GM13976 (cell line): ENCODE measurements around the gene FANCB.

ENCODE experiments used
- DNase-seq: peaks from one replicate; pipeline ENCODE4 v3.0.0; 2012; ENCODE audit warnings: low spot score
- in situ Hi-C: fragments of 300-500 bp; cut with MboI; formaldehyde crosslinking; loops from one replicate; pipeline ENCODE4 v1.12.0; 2022; ENCODE audit warnings: low sequenced_read_pairs, mixed read lengths, inconsistent platforms; ENCODE audit not compliant: unreplicated experiment
- TF ChIP-seq, protein P1 (sequence below): IDR thresholded peaks from 2 replicates; pipeline ENCODE4 v1.5.1; 2012; ENCODE audit warnings: borderline replicate concordance, mild to moderate bottlenecking; ENCODE audit not compliant: insufficient read depth; ENCODE audit errors: extremely low read depth, missing control alignments, control extremely low read depth

Gene FANCB

DNA sequence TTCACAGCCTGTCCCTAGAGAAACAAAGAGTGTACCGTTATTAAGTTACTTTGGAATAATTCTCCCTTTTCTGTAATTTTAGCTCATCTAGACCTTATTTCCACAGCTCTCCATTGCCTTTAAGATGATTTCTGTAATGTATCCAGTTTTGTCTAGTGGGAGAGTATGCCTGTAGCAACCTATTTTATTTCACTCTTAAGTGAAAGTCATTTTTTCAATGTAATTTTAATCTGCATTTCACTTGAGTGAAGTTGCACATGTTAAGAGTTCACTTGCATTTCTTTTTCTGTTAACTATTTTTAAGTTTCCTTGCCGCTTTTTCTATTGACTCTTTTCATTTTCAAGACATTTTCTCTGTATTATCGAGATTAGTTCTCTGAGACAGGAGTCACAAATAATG is 46.5 kb downstream of the FANCB start:
- in situ Hi-C loops = no loop called here
- TF ChIP-seq, protein P1, sequence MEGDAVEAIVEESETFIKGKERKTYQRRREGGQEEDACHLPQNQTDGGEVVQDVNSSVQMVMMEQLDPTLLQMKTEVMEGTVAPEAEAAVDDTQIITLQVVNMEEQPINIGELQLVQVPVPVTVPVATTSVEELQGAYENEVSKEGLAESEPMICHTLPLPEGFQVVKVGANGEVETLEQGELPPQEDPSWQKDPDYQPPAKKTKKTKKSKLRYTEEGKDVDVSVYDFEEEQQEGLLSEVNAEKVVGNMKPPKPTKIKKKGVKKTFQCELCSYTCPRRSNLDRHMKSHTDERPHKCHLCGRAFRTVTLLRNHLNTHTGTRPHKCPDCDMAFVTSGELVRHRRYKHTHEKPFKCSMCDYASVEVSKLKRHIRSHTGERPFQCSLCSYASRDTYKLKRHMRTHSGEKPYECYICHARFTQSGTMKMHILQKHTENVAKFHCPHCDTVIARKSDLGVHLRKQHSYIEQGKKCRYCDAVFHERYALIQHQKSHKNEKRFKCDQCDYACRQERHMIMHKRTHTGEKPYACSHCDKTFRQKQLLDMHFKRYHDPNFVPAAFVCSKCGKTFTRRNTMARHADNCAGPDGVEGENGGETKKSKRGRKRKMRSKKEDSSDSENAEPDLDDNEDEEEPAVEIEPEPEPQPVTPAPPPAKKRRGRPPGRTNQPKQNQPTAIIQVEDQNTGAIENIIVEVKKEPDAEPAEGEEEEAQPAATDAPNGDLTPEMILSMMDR = no peak
- DNase-seq = no peak

DNA sequence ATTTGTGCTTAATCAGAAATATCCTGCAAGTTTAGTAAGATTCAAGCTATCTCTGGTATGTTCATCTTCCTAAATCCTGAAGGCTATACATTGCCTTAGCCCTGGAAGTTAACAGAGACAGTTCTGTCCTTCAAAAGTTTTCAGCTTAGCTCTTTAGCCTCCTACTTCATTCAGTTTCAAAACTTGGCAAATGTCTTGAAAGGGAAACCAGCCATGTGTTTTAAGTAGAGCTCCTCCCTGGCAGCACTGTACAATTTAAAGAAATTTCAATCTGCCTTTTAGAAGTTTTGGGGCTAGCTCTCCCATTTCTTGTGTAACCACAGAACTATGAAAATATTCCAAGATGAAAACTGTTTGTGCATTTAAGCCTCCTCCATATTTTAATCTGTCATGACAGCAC is 47.0 kb downstream of the FANCB start:
- DNase-seq = no peak
- TF ChIP-seq, protein P1 = no peak
- in situ Hi-C loops = no loop called here

DNA sequence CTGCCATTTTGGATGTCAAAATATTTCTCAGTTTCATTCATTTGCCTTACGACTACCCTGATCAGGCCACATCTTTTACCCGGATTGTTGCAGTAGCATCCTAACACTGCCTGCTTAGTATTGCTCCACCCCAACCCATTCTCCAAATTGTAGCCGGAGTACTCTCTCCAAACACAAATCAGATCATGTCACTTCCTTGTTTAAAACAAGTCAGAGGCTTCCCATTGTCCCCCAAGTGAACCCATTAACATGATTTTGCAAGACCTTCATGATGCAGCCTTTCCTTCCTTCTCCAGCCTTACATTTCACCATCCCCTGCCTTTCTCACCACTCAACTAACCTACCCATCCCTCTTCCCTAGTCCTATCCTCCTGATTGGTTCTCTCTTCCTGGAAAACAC is 53.1 kb downstream of the FANCB start:
- in situ Hi-C loops = no loop called here
- TF ChIP-seq, protein P1 = no peak
- no peak for DNase-seq

DNA sequence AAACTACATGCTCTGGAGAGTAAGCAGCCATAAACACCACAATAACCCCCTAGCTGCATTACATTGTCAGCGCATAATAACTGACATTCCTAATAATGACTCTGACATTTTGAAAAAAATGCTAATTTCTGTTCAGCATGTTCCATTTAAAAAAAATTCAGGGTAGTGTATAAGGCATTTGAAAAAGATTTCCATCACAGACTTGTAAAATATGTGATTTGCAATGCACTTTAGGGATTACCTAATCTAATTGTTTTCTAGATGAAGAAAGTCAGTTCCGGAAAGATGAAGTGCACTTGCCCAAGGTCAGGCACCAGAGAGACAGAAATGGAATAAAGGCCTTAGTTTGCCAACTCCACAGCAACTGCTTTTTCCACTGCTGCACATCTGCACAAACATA is 55.3 kb downstream of the FANCB start:
- no peak for DNase-seq
- TF ChIP-seq, protein P1 = no peak
- in situ Hi-C loops = no loop called here

DNA sequence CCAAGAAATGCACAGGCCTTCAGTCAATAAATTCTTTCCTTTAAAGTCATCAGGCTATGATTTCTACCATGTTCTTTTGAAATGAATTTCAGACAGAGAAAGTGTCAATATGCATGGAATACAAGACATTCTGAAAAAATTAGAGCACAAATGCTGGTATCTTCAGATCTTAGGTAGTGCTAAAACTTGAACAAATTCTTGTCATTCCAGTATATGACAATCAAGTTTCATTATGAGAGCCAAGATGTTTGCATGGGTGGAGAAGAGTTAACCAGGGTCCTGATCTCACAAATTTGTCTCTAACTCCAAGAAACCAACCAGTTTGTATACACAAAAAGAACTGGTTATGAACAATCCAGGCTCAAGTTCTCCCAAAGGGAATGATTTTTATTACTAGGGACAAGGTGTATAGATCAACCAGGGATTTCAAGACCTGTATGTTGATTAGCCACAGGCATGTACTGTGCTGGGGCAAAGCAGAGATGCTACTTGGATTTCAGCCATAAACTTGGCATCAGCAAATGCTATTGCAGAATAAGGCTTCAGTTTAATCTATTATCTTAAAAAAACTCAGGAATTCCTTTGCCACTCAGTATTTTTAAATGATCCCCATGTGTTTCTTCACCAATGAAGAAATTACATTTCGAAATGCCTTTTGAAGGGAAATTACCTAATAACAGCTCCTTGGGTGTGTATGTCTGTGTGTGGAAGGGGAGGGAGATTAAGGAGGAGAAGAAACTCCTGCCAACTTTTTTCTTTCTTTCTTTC is 69.7 kb downstream of the FANCB start:
- no peak for DNase-seq
- TF ChIP-seq, protein P1 = no peak
- in situ Hi-C loops = no loop called here

DNA sequence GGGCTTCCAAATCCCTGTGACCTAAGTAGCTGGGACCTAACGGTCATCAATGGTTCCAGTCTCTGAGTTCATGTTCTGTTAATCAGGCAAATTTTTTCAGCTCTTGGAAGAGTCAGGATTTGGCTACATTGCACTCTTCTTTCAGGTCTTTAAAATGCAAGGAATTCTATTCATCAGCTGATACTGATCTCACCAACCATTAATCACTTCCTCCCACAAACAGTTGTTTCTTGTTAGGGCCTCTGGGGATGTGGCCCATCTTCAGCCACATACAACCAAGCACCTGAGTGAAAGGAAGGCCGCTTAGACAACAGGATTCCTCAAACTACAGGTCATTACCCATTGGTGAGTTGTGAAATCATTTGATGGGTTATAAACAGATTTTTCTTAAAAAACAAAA is 71.7 kb downstream of the FANCB start:
- in situ Hi-C loops = no loop called here
- no peak for DNase-seq
- TF ChIP-seq, protein P1 = no peak
